Measurements from ENCODE around the gene ARCN1.

ARCN1 gene

GRCh38 chr11:118621071-118621783, 49.0 kb downstream of the ARCN1 start:
- peak overlapping the region; percentile 90 for H4K8ac ChIP-seq (ENCODE audit: low read depth, low read length)
- H3K9ac ChIP-seq (ENCODE audit: low read length): peak overlapping the region; percentile 88
- H2BK15ac ChIP-seq (replicated peaks; ENCODE audit: low read depth): no peak overlapping the region
- no peaks in the 10 kb centered on the region for H3K36me3 ChIP-seq (ENCODE audit: control insufficient read depth, insufficient read depth, low read length)
- no CpG with 5 or more reads among the region's 38 CpGs for WGBS (ENCODE audit: extremely low coverage, insufficient coverage, low lambda C conversion rate)
- peak overlapping the region; percentile 92 for H2BK5ac ChIP-seq (ENCODE audit: low read length)
- peak overlapping the region; percentile 66 for H3K23ac ChIP-seq (ENCODE audit: low read length)
- peak overlapping the region; percentile 89 for H3K56ac ChIP-seq (ENCODE audit: low read length)
- peak overlapping the region; percentile 99 for H2AK5ac ChIP-seq (ENCODE audit: low read length)
- peak; percentile 94 for DNase-seq
- H2BK120ac ChIP-seq (ENCODE audit: low read depth, low read length): no peak overlapping the region
- peak overlapping the region; percentile 68 for H3K4me3 ChIP-seq (ENCODE audit: low read length)
- peak overlapping the region; percentile 77 for H3K18ac ChIP-seq (ENCODE audit: low read length)
- peaks cover 8% of the 10 kb centered on the region for H3K79me1 ChIP-seq (ENCODE audit: low read length)
- H3K27ac ChIP-seq (ENCODE audit: low read depth, low read length): peak overlapping the region; percentile 72
- H3K4me1 ChIP-seq (ENCODE audit: control insufficient read depth, low read depth, low read length): peaks cover 13% of the 10 kb centered on the region
- peak overlapping the region; percentile 82 for H3K4me2 ChIP-seq (ENCODE audit: low read length)
- H4K5ac ChIP-seq (ENCODE audit: low read length): peak overlapping the region; percentile 2
- no peaks in the 10 kb centered on the region for H3K27me3 ChIP-seq (ENCODE audit: insufficient read depth, low read length, poor library complexity)
- peaks cover 9% of the 10 kb centered on the region for H3K79me2 ChIP-seq (ENCODE audit: control insufficient read depth, insufficient read depth, low read length)
- no peak overlapping the region for H3K4ac ChIP-seq (ENCODE audit: low read depth, low read length)

DNA sequence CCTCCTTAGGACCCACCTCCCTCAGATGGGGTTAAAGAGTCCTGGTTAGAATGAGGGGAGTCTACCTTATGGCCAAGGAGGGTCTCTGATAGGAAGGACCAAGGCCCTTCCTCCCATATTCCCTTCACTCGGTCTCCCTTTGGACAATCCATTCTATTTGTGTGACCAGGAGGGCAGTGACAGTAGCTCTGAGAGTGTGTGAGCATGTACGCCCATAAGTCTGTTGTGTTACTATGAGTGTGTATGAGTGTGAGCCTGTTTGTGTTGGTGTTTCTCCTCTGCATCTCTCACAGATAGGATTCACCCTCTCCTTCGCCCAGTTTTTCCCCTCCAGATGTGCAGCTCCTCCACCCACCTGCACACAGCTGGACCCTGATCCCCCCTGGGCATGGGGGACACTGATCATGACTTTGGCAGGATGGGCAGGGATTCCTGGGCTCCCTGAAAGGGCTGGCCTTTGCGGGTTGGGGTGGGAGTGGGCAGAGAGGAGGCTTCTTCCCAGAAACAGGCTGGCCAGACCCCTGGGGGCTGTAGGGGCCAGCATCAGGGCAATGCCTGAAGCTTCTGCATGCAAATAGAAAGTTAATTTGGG, 49.7 kb downstream of the ARCN1 start:
- Histone ChIP-seq H4K5ac (ENCODE audit: low read length) (no peak overlapping the region), H3K27me3 (ENCODE audit: insufficient read depth, low read length, poor library complexity) (no peaks in the 10 kb centered on the region), H2BK5ac (ENCODE audit: low read length) (no peak overlapping the region), H3K36me3 (ENCODE audit: control insufficient read depth, insufficient read depth, low read length) (no peaks in the 10 kb centered on the region), H3K18ac (ENCODE audit: low read length) (no peak overlapping the region), H3K27ac (ENCODE audit: low read depth, low read length) (peak overlapping the region; percentile 72), H2AK5ac (ENCODE audit: low read length) (peak overlapping the region; percentile 99), H3K4me2 (ENCODE audit: low read length) (peak overlapping the region; percentile 82), H3K4me3 (ENCODE audit: low read length) (peak overlapping the region; percentile 68), H3K79me1 (ENCODE audit: low read length) (peaks cover 8% of the 10 kb centered on the region), H2BK120ac (ENCODE audit: low read depth, low read length) (no peak overlapping the region), H4K8ac (ENCODE audit: low read depth, low read length) (no peak overlapping the region), H3K4me1 (ENCODE audit: control insufficient read depth, low read depth, low read length) (peaks cover 13% of the 10 kb centered on the region), H3K9ac (ENCODE audit: low read length) (peak overlapping the region; percentile 88), H3K23ac (ENCODE audit: low read length) (peak overlapping the region; percentile 66), H3K56ac (ENCODE audit: low read length) (peak overlapping the region; percentile 89), H3K79me2 (ENCODE audit: control insufficient read depth, insufficient read depth, low read length) (peaks cover 9% of the 10 kb centered on the region), H2BK15ac (replicated peaks; ENCODE audit: low read depth) (no peak overlapping the region), H3K4ac (ENCODE audit: low read depth, low read length) (no peak overlapping the region)
- no CpG with 5 or more reads among the region's 4 CpGs for WGBS (ENCODE audit: extremely low coverage, insufficient coverage, low lambda C conversion rate)
- no peak for DNase-seq

DNA sequence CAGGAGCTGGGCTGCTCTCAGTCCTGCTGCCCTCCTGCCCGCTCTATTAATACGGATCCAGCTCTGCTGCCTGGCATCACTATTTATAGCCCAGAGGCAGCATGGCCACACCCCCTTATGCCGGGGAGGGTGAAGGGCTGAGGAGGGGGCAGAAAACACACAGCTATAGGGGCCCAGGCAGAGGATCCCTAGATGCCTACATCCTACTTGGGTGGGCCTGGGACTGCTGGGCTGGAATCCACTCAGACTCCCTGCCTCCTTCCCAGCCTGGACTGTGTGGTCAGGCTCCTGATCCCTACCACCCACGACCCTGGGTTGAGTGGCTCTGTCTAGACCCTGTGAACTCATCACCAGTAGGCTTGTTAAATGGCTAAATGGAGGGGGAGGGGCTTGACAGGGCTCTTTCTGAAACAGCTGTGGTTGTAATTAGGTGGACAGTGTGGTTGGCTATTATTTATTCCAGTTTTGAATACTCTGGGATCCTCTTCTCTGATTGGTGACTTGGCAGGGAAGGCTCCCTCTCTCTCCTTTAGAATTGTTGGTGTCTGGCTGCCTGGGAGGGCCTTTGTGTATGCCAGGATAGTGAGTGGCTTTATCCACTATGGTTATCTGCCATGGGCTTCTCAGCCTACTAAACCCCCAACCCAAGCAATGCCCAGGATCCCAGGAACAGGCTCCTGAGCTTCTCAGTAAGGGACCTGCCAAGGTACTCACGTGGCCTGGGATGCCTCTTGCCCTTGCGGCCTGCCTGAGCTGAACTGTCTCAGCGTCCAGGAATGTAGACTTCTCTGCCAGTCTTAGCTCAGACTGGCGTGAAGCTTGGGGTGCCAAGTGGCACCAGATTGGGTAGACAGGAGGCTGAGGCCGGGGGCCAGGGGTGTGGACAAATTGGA, 50.4 kb downstream of the ARCN1 start:
- peak overlapping the region; percentile 35 for H3K56ac ChIP-seq (ENCODE audit: low read length)
- no peaks in the 10 kb centered on the region for H3K36me3 ChIP-seq (ENCODE audit: control insufficient read depth, insufficient read depth, low read length)
- WGBS (ENCODE audit: extremely low coverage, insufficient coverage, low lambda C conversion rate): no CpG with 5 or more reads among the region's 9 CpGs
- no peak for DNase-seq
- H3K23ac ChIP-seq (ENCODE audit: low read length): no peak overlapping the region
- H3K4me2 ChIP-seq (ENCODE audit: low read length): no peak overlapping the region
- H2BK15ac ChIP-seq (replicated peaks; ENCODE audit: low read depth): no peak overlapping the region
- no peak overlapping the region for H3K18ac ChIP-seq (ENCODE audit: low read length)
- no peak overlapping the region for H2BK120ac ChIP-seq (ENCODE audit: low read depth, low read length)
- H3K27ac ChIP-seq (ENCODE audit: low read depth, low read length): no peak overlapping the region
- H4K8ac ChIP-seq (ENCODE audit: low read depth, low read length): no peak overlapping the region
- H3K79me1 ChIP-seq (ENCODE audit: low read length): peaks cover 8% of the 10 kb centered on the region
- H3K4me1 ChIP-seq (ENCODE audit: control insufficient read depth, low read depth, low read length): peaks cover 12% of the 10 kb centered on the region
- no peak overlapping the region for H3K9ac ChIP-seq (ENCODE audit: low read length)
- no peak overlapping the region for H3K4me3 ChIP-seq (ENCODE audit: low read length)
- no peaks in the 10 kb centered on the region for H3K27me3 ChIP-seq (ENCODE audit: insufficient read depth, low read length, poor library complexity)
- no peak overlapping the region for H3K4ac ChIP-seq (ENCODE audit: low read depth, low read length)
- no peak overlapping the region for H2BK5ac ChIP-seq (ENCODE audit: low read length)
- no peak overlapping the region for H4K5ac ChIP-seq (ENCODE audit: low read length)
- H3K79me2 ChIP-seq (ENCODE audit: control insufficient read depth, insufficient read depth, low read length): peaks cover 9% of the 10 kb centered on the region
- H2AK5ac ChIP-seq (ENCODE audit: low read length): no peak overlapping the region

DNA sequence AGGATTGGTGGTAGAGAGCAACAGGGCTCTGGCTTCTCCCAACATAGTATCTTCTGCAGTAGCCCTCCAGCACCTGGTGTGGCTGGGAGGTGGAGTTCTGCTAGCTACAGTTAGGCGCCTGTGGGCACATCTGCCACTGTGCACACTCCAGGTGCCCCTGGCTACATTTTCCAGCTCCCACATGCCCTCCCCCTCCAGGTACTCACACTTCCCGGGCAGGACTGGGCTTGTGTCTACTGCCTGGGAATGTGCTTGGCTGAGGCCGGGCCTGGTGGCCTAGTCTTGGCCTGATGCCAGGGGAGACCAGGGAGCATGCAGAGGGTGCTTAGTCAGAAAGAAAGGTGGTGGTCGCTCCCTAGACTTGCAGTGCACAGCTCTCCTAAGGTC, 51.1 kb downstream of the ARCN1 start:
- Histone ChIP-seq H4K5ac (ENCODE audit: low read length) (no peak overlapping the region), H3K4ac (ENCODE audit: low read depth, low read length) (no peak overlapping the region), H2BK120ac (ENCODE audit: low read depth, low read length) (no peak overlapping the region), H3K4me1 (ENCODE audit: control insufficient read depth, low read depth, low read length) (peaks cover 10% of the 10 kb centered on the region), H2BK15ac (replicated peaks; ENCODE audit: low read depth) (no peak overlapping the region), H3K9ac (ENCODE audit: low read length) (no peak overlapping the region), H3K23ac (ENCODE audit: low read length) (no peak overlapping the region), H3K56ac (ENCODE audit: low read length) (no peak overlapping the region), H3K27me3 (ENCODE audit: insufficient read depth, low read length, poor library complexity) (no peaks in the 10 kb centered on the region), H3K79me1 (ENCODE audit: low read length) (peaks cover 8% of the 10 kb centered on the region), H4K8ac (ENCODE audit: low read depth, low read length) (no peak overlapping the region), H3K18ac (ENCODE audit: low read length) (no peak overlapping the region), H2BK5ac (ENCODE audit: low read length) (no peak overlapping the region), H3K27ac (ENCODE audit: low read depth, low read length) (no peak overlapping the region), H3K79me2 (ENCODE audit: control insufficient read depth, insufficient read depth, low read length) (peaks cover 9% of the 10 kb centered on the region), H3K36me3 (ENCODE audit: control insufficient read depth, insufficient read depth, low read length) (no peaks in the 10 kb centered on the region), H3K4me3 (ENCODE audit: low read length) (no peak overlapping the region), H3K4me2 (ENCODE audit: low read length) (no peak overlapping the region), H2AK5ac (ENCODE audit: low read length) (no peak overlapping the region)
- DNase-seq: no peak
- WGBS (ENCODE audit: extremely low coverage, insufficient coverage, low lambda C conversion rate): no CpG with 5 or more reads among the region's 4 CpGs

GRCh38 chr11:118625036-118625690, 53.0 kb downstream of the ARCN1 start:
- Histone ChIP-seq H3K79me1 (ENCODE audit: low read length) (peaks cover 8% of the 10 kb centered on the region), H2BK15ac (replicated peaks; ENCODE audit: low read depth) (no peak overlapping the region), H3K36me3 (ENCODE audit: control insufficient read depth, insufficient read depth, low read length) (no peaks in the 10 kb centered on the region), H3K27ac (ENCODE audit: low read depth, low read length) (no peak overlapping the region), H2BK120ac (ENCODE audit: low read depth, low read length) (no peak overlapping the region), H3K4me2 (ENCODE audit: low read length) (no peak overlapping the region), H3K56ac (ENCODE audit: low read length) (no peak overlapping the region), H2AK5ac (ENCODE audit: low read length) (no peak overlapping the region), H3K18ac (ENCODE audit: low read length) (no peak overlapping the region), H3K4me3 (ENCODE audit: low read length) (no peak overlapping the region), H3K4me1 (ENCODE audit: control insufficient read depth, low read depth, low read length) (peaks cover 10% of the 10 kb centered on the region), H3K27me3 (ENCODE audit: insufficient read depth, low read length, poor library complexity) (no peaks in the 10 kb centered on the region), H4K8ac (ENCODE audit: low read depth, low read length) (no peak overlapping the region), H3K23ac (ENCODE audit: low read length) (no peak overlapping the region), H2BK5ac (ENCODE audit: low read length) (no peak overlapping the region), H3K4ac (ENCODE audit: low read depth, low read length) (no peak overlapping the region), H4K5ac (ENCODE audit: low read length) (no peak overlapping the region), H3K9ac (ENCODE audit: low read length) (no peak overlapping the region), H3K79me2 (ENCODE audit: control insufficient read depth, insufficient read depth, low read length) (peaks cover 9% of the 10 kb centered on the region)
- WGBS (ENCODE audit: extremely low coverage, insufficient coverage, low lambda C conversion rate): no CpG with 5 or more reads among the region's 6 CpGs
- no peak for DNase-seq

Measured in mesendoderm (in vitro differentiated cells).